A673 (cell line): ENCODE data around the gene NCKAP5.

Experiments used
- CTCF ChIP-seq: fragments of 300-800, 200-600 bp; sonication (generic); conservative IDR thresholded peaks from 2 replicates; pipeline ENCODE4 v1.5.1; 2017; ENCODE audit warnings: low read depth, mild to moderate bottlenecking, antibody characterized with exemption, low read length, moderate library complexity, mixed read lengths
- EZH2 ChIP-seq: fragments of 200-600 bp; sonication (generic); IDR thresholded peaks from 2 replicates; pipeline ENCODE4 v1.6.1; 2017; ENCODE audit warnings: borderline replicate concordance, low read depth, mild to moderate bottlenecking, mixed read lengths, antibody characterized with exemption, low read length; ENCODE audit not compliant: poor library complexity, severe bottlenecking

- no peak for TF ChIP-seq CTCF
- no peak for TF ChIP-seq EZH2
Measured at GRCh38 chr2:133414486-133415209, 153.6 kb downstream of the NCKAP5 start.
